Measurements from ENCODE around the gene AURKA. TPM values are rescaled to one million over a fixed set of nuclear protein-coding genes. Genes with fewer than 3 reads are reported as not detected.

The AURKA gene
- 18.6 and 43.6 TPM in 2 replicates for total RNA-seq

GRCh38 chr20:56392132-56392880 lies at the start of gene AURKA, which contains the start of gene CSTF1:
TSS of gene AURKA (minus strand) at chr20:56392215. CDS start at chr20:56388197, 4,018 bp downstream.
TSS of gene CSTF1 (plus strand) at chr20:56392645. CDS start at chr20:56395553, 2,908 bp downstream.

GRCh38 chr20:56411759-56412472 lies 19.9 kb upstream of the AURKA start, which contains the start of gene CASS4:
TSS of gene CASS4 (plus strand) at chr20:56412260. CDS start at chr20:56412459, 199 bp downstream.

GRCh38 chr20:56358600-56359211 lies 33.3 kb downstream of the AURKA start, which contains the start of gene FAM210B:
TSS of gene FAM210B (plus strand) at chr20:56358974. CDS start at chr20:56359006, 32 bp downstream.

Other genes starting within 250 kb of the AURKA start
- gene MC3R, start 143.5 kb downstream of the AURKA start, total RNA-seq, result not detected in 2 replicates
- gene FAM210B, start 33.2 kb downstream of the AURKA start, total RNA-seq, result 52.1 and 54.2 TPM in 2 replicates
- gene CSTF1, start 430 bp upstream of the AURKA start, total RNA-seq, result 31.7 and 43.6 TPM in 2 replicates
- under 0.01 TPM in 2 replicates for gene CASS4, start 20.0 kb upstream of the AURKA start, total RNA-seq
- gene RTF2, start 76.4 kb upstream of the AURKA start, total RNA-seq, result 72.5 and 75.3 TPM in 2 replicates
- gene FAM209A, start 132.5 kb upstream of the AURKA start, total RNA-seq, result not detected in 2 replicates
- not detected in 2 replicates for gene FAM209B, start 141.0 kb upstream of the AURKA start, total RNA-seq
- under 0.01 TPM in 1 of 2 replicates, not detected in the other for gene TFAP2C, start 237.1 kb upstream of the AURKA start, total RNA-seq

Data from vein endothelial cell (primary cell).